ENCODE results near the gene GRIK4. TPM values are rescaled to one million over a fixed set of nuclear protein-coding genes. Genes with fewer than 3 reads are reported as not detected.

Gene GRIK4
- total RNA-seq, 3 donors from 2014 or later (not counting 1 experiment from before 2014, with no cell fraction given) = 2.2 to 32.3 (median 21.9) TPM

DNA sequence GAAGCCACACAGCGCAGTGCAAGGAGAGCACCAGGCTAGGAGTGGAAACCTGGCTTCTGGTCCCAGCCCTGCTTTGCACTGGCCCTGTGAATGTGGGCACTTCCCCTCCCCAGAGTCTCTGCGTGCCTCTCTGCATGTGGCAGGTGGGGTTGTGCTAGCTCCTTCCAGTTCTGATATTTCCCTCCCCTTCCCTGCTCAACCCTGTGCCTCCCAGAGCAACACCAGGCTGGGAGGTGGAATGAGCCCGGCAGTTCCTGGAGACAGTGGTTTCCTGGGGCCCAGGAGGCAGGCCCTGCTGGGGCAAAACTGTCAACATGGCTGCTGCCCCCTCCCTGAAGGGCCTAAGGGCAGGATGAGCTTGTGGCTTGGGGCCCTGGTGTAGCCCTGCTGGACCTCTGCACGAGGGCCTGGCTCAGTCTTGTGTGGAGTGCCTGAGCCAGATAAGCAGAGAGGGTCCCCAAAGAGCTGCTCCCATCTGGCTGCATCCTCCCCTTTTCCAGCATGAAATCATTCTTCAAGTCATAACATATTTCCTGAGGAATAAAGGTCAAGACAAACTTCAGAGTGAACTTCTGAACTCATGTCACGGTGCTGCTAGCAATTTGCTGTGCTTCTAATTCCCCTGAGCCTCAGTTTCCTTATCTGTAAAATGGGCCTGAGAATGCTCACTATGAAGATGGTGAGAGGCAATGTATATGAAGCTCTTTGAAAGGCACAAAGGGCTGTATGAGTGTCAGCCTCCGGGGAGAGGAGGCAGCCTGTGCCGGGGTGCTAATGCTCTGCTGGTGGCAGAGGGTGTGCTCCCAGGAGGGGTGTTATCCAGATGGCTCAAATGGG, 116.0 kb downstream of the GRIK4 start:
- TF ChIP-seq, protein P1, sequence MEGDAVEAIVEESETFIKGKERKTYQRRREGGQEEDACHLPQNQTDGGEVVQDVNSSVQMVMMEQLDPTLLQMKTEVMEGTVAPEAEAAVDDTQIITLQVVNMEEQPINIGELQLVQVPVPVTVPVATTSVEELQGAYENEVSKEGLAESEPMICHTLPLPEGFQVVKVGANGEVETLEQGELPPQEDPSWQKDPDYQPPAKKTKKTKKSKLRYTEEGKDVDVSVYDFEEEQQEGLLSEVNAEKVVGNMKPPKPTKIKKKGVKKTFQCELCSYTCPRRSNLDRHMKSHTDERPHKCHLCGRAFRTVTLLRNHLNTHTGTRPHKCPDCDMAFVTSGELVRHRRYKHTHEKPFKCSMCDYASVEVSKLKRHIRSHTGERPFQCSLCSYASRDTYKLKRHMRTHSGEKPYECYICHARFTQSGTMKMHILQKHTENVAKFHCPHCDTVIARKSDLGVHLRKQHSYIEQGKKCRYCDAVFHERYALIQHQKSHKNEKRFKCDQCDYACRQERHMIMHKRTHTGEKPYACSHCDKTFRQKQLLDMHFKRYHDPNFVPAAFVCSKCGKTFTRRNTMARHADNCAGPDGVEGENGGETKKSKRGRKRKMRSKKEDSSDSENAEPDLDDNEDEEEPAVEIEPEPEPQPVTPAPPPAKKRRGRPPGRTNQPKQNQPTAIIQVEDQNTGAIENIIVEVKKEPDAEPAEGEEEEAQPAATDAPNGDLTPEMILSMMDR (IDR thresholded peaks at IDR 0.05) = no peak
- H3K9me3 ChIP-seq (ENCODE audit: control insufficient read depth, insufficient read depth, low read length) = no peaks in the 10 kb centered on the region
- no peaks in the 10 kb centered on the region for H3K36me3 ChIP-seq (ENCODE audit: control insufficient read depth, insufficient read depth, low read length)
- no peaks in the 10 kb centered on the region for H3K27me3 ChIP-seq (ENCODE audit: control insufficient read depth, insufficient read depth, low read length)
- Mint-ChIP-seq H3K4me1 (peaks cover 3 to 26% of the 10 kb centered on the region in 2 donors), H3K27ac (no peak overlapping the region), H3K4me3 (no peak overlapping the region), H3K9me3 (no peaks in the 10 kb centered on the region), H3K27me3 (ENCODE audit: low read depth in 2 of 2) (no peaks in the 10 kb centered on the region), H3K36me3 (no peaks in the 10 kb centered on the region)
- intact Hi-C loops (cut with micrococcal nuclease) = no loop called here
- ATAC-seq = no peak
- peaks cover 3% of the 10 kb centered on the region for H3K4me1 ChIP-seq (ENCODE audit: control insufficient read depth, insufficient read depth, low read length)
- no peak overlapping the region for H3K4me3 ChIP-seq (ENCODE audit: low read length)
- WGBS (ENCODE audit: insufficient coverage) = 84% methylated on average over 7 of the region's 7 CpGs
- DNase-seq = no peak
- no peak overlapping the region for H3K27ac ChIP-seq (ENCODE audit: low read length)

GRCh38 chr11:120629407-120630080, 118.0 kb downstream of the GRIK4 start:
- ATAC-seq = no peak
- Mint-ChIP-seq H3K27ac (no peak overlapping the region), H3K4me3 (no peak overlapping the region), H3K36me3 (no peaks in the 10 kb centered on the region), H3K27me3 (ENCODE audit: low read depth in 2 of 2) (no peaks in the 10 kb centered on the region), H3K4me1 (peaks cover 0 to 27% of the 10 kb centered on the region in 2 donors), H3K9me3 (no peaks in the 10 kb centered on the region)
- TF ChIP-seq, protein P1 (IDR thresholded peaks at IDR 0.05) = no peak
- H3K9me3 ChIP-seq (ENCODE audit: control insufficient read depth, insufficient read depth, low read length) = no peaks in the 10 kb centered on the region
- H3K27me3 ChIP-seq (ENCODE audit: control insufficient read depth, insufficient read depth, low read length) = no peaks in the 10 kb centered on the region
- no peaks in the 10 kb centered on the region for H3K36me3 ChIP-seq (ENCODE audit: control insufficient read depth, insufficient read depth, low read length)
- intact Hi-C loops (cut with micrococcal nuclease) = no loop called here
- DNase-seq = no peak
- no peak overlapping the region for H3K27ac ChIP-seq (ENCODE audit: low read length)
- H3K4me1 ChIP-seq (ENCODE audit: control insufficient read depth, insufficient read depth, low read length) = no peaks in the 10 kb centered on the region
- no peak overlapping the region for H3K4me3 ChIP-seq (ENCODE audit: low read length)
- 82% methylated on average over 13 of the region's 13 CpGs for WGBS (ENCODE audit: insufficient coverage)

GRCh38 chr11:120630122-120630521, 118.6 kb downstream of the GRIK4 start:
- no peak overlapping the region for H3K4me3 Mint-ChIP-seq
- Histone ChIP-seq H3K27me3 (ENCODE audit: control insufficient read depth, insufficient read depth, low read length) (no peaks in the 10 kb centered on the region), H3K9me3 (ENCODE audit: control insufficient read depth, insufficient read depth, low read length) (no peaks in the 10 kb centered on the region), H3K36me3 (ENCODE audit: control insufficient read depth, insufficient read depth, low read length) (no peaks in the 10 kb centered on the region), H3K4me3 (ENCODE audit: low read length) (no peak overlapping the region), H3K4me1 (ENCODE audit: control insufficient read depth, insufficient read depth, low read length) (no peaks in the 10 kb centered on the region), H3K27ac (ENCODE audit: low read length) (no peak overlapping the region)
- WGBS (ENCODE audit: insufficient coverage) = 64% methylated on average over 2 of the region's 2 CpGs
- H3K36me3 Mint-ChIP-seq = no peaks in the 10 kb centered on the region
- H3K27me3 Mint-ChIP-seq (ENCODE audit: low read depth in 2 of 2) = no peaks in the 10 kb centered on the region
- intact Hi-C loops (cut with micrococcal nuclease) = no loop called here
- H3K9me3 Mint-ChIP-seq = no peaks in the 10 kb centered on the region
- H3K27ac Mint-ChIP-seq = no peak overlapping the region
- TF ChIP-seq, protein P1 (IDR thresholded peaks at IDR 0.05) = no peak
- DNase-seq (no peak), ATAC-seq (no peak)
- H3K4me1 Mint-ChIP-seq = peaks cover 0 to 27% of the 10 kb centered on the region in 2 donors

Data from natural killer cell (primary cell).